Bronchial epithelial cell (primary cell): ENCODE results near the gene ENPP3. TPM values are rescaled to one million over a fixed set of nuclear protein-coding genes. Genes with fewer than 3 reads are reported as not detected.

Experiments
- DNase-seq: peaks from one replicate; pipeline ENCODE4 v3.0.0-alpha.2; 2010; ENCODE audit warnings: low read depth
- FAIRE-seq: peaks from 2 replicates; lab custom pipeline; 2011; peaks lifted over from hg19 to GRCh38; lab: Jason Lieb, UNC
- H3K27me3 ChIP-seq: 2 replicates; pipeline ENCODE4 v1.5.1; 2011; ENCODE audit warnings: low read length; ENCODE audit not compliant: control insufficient read depth, insufficient read depth
- H3K36me3 ChIP-seq: 2 replicates; pipeline ENCODE4 v1.5.1; 2011; ENCODE audit warnings: low read length; ENCODE audit not compliant: control insufficient read depth, insufficient read depth
- H3K4me3 ChIP-seq: 2 replicates; pipeline ENCODE4 v1.5.1; 2011; ENCODE audit warnings: mild to moderate bottlenecking, low read depth, low read length, control low read depth
- total RNA-seq: library from RNA; depleted of rRNA; stranded (reverse); fragments of >200 nt; gene quantifications from 2 replicates; pipeline ENCODE4 v1.2.1, GENCODE V29; 2014
- TF ChIP-seq, protein P1 (sequence below): IDR thresholded peaks from 2 replicates; pipeline ENCODE4 v1.5.1; 2011; ENCODE audit warnings: mild to moderate bottlenecking, moderate library complexity, low read length, control low read depth, inconsistent platforms; ENCODE audit not compliant: insufficient read depth, severe bottlenecking

Gene ENPP3
- total RNA-seq = not detected in 2 replicates

DNA sequence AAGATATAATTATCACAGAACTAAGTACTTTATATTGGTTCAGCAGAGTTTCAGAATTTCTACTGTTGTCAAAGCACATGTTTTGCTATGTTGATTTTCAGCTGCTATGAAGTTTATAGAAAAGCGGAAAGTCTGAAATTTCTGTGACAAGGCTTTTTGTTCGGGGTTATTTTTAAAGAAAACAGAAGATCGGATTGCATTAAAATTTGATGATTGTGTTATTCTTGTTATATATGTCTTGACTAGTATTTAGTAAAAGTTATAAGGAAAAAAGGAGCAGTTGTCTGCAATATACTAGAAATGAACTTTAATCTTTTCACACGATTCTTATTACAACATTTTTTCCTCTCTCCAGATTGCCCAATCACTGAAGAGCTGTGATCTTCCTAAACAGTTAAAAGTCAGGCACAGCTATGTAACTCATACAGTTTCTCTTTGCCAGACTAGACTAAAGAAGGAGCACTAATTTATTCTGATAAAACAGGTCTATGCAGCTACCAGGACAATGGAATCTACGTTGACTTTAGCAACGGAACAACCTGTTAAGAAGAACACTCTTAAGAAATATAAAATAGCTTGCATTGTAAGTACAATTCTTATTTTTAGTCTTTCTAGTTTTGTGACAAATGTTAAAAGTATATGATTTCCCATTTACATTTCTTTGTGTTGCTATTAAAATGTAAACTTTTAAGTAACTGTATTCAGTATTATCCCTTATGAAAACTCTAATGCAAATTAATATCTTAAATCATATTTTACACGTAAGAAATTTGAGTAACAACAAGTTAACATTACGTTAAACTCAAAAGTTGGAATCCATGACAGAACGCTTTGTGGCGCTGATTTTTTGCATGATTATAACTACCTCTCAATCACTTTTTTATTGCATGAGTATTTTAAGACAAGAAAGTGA is at the start of gene ENPP3:
Gene ENPP3, plus strand, starts transcription at position 423 of the 913 bp plus-strand sequence. Its CDS starts 83 bp downstream, at position 506.
- TF ChIP-seq, protein P1, sequence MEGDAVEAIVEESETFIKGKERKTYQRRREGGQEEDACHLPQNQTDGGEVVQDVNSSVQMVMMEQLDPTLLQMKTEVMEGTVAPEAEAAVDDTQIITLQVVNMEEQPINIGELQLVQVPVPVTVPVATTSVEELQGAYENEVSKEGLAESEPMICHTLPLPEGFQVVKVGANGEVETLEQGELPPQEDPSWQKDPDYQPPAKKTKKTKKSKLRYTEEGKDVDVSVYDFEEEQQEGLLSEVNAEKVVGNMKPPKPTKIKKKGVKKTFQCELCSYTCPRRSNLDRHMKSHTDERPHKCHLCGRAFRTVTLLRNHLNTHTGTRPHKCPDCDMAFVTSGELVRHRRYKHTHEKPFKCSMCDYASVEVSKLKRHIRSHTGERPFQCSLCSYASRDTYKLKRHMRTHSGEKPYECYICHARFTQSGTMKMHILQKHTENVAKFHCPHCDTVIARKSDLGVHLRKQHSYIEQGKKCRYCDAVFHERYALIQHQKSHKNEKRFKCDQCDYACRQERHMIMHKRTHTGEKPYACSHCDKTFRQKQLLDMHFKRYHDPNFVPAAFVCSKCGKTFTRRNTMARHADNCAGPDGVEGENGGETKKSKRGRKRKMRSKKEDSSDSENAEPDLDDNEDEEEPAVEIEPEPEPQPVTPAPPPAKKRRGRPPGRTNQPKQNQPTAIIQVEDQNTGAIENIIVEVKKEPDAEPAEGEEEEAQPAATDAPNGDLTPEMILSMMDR = no peak
- H3K27me3 ChIP-seq = no peaks in the 10 kb centered on the region
- DNase-seq (peak; percentile 18), FAIRE-seq (no peak)
- H3K36me3 ChIP-seq = no peaks in the 10 kb centered on the region
- no peak within 1 kb of the TSS for H3K4me3 ChIP-seq

DNA sequence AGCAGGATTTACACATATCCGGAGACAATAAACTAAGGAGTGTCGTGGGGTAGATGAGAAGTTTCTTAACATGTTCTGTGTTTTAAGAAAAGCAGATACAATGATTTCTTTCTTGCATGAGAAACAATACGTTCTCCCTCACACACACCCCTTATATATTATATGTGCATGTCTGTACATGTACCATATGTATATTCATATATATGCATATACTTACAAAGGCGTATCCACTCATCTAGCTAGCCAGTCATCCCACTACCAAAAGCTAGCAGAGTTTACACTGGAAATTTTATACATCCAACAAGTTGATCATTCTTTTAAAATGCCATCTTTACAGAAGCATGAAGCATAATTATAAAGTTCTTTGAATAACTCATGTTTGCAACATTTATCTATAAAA is 49.2 kb upstream of the ENPP3 start:
- no peak for DNase-seq
- H3K27me3 ChIP-seq = no peaks in the 10 kb centered on the region
- H3K36me3 ChIP-seq = peaks cover 6% of the 10 kb centered on the region
- FAIRE-seq = no peak
- TF ChIP-seq, protein P1 = no peak
- no peak overlapping the region for H3K4me3 ChIP-seq

DNA sequence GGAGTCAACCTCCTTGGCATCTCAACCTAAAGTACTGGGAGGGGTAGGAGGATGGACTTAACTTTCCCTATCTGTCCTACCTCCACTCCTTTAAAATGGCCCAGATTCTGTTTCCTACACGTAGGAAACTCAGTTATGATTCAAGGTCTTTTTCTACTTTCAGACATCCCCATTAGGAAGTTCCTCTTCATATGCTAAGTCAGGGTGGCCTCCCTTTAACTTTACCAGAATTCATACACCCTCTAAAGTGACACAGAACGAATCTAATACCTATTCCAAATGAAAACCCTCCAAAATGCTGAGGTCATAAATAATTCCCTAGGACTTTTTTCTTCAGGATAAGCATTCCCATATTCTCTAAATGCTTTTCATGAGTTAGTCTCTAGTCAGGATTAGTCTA is 48.5 kb upstream of the ENPP3 start:
- H3K4me3 ChIP-seq = no peak overlapping the region
- H3K36me3 ChIP-seq = peaks cover 7% of the 10 kb centered on the region
- no peak for DNase-seq
- TF ChIP-seq, protein P1 = no peak
- FAIRE-seq = no peak
- no peaks in the 10 kb centered on the region for H3K27me3 ChIP-seq

DNA sequence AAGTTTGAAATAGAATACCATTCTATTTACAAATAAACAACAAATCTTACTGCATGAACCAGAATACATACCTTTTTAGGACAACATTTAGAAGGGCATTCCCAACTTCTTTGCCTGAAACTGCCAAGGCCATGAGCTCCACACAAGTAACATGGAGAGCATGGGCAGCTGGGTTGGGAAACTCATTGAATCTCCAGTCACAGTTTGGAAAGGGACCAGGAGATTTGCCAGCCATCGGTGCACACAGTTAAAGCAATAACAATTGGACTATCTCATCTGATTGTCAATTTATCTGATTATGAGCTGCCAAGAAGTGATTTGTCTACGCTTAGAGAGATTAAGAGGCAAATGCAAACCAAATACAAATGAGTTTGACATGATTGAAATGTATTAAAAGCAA is 44.2 kb upstream of the ENPP3 start:
- TF ChIP-seq, protein P1 = no peak

DNA sequence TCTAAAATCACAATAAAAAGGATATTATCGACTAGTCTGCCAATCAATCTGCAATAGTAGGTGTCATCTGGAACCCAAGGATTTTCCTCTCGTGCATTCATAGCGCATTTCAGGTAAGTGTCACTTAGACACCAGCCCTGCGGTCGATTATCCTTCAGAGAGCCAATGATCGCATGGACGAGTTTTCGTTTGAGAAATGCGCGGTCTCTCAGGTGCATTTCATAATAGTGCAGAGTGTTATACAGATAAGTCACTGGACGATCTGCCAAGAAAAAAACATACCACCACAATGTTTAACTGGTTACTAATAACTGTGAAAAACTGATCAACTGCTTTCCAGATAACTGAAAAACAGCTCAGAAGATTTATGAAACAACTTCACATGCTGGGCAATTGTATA is 43.0 kb upstream of the ENPP3 start:
- no peaks in the 10 kb centered on the region for H3K27me3 ChIP-seq
- no peak overlapping the region for H3K4me3 ChIP-seq
- DNase-seq = no peak
- peaks cover 7% of the 10 kb centered on the region for H3K36me3 ChIP-seq
- FAIRE-seq = no peak
- TF ChIP-seq, protein P1 = no peak

More for the DNA sequence above, 44.2 kb upstream of the ENPP3 start:
- DNase-seq = no peak
- no peaks in the 10 kb centered on the region for H3K27me3 ChIP-seq
- H3K36me3 ChIP-seq = peaks cover 9% of the 10 kb centered on the region
- no peak for FAIRE-seq
- H3K4me3 ChIP-seq = no peak overlapping the region
